Retina (tissue), 1 donor: Measurements from ENCODE around the gene RPTOR.
"Not testable (repeated sequence)": the region's sequence is repeated elsewhere in the genome, so short reads cannot be mapped to it uniquely, and the experiment has no call there.

ENCODE experiments used
- DNase-seq: peaks from one replicate; pipeline ENCODE4 v3.0.0-alpha.2; 2016

Gene RPTOR

GRCh38 chr17:80516171-80516932 is 28.3 kb upstream of the RPTOR start:
- DNase-seq, result no peak

GRCh38 chr17:80517641-80518040 is 27.0 kb upstream of the RPTOR start:
- no peak for DNase-seq

GRCh38 chr17:80518392-80518791 is 26.2 kb upstream of the RPTOR start:
- no peak for DNase-seq

- DNase-seq, result no peak
These were observed 25.4 kb upstream of the RPTOR start for GRCh38 chr17:80519091-80519781.

- no peak for DNase-seq
These were observed 23.7 kb upstream of the RPTOR start for GRCh38 chr17:80520810-80521455.

- no peak for DNase-seq
These were observed 21.4 kb upstream of the RPTOR start for GRCh38 chr17:80523054-80523744.

- no peak for DNase-seq
These were observed 20.5 kb upstream of the RPTOR start for GRCh38 chr17:80523956-80524712.

- no peak for DNase-seq
These were observed 18.3 kb upstream of the RPTOR start for GRCh38 chr17:80526116-80526910.

- no peak for DNase-seq
These were observed 17.5 kb upstream of the RPTOR start for GRCh38 chr17:80527016-80527645.

GRCh38 chr17:80528536-80528935 is 16.1 kb upstream of the RPTOR start:
- DNase-seq, result no peak

- DNase-seq, result peak; percentile 30
These were observed 15.3 kb upstream of the RPTOR start for GRCh38 chr17:80529104-80529903.

GRCh38 chr17:80529904-80530292 is 14.7 kb upstream of the RPTOR start:
- no peak for DNase-seq

GRCh38 chr17:80531400-80531799 is 13.2 kb upstream of the RPTOR start:
- DNase-seq, result no peak

GRCh38 chr17:80537386-80537785 is 7.3 kb upstream of the RPTOR start:
- DNase-seq, result not testable (repeated sequence)

GRCh38 chr17:80538484-80538883 is 6.2 kb upstream of the RPTOR start:
- DNase-seq, result no peak

- peak; percentile 34 for DNase-seq
These were observed 5.5 kb upstream of the RPTOR start for GRCh38 chr17:80539022-80539641.

GRCh38 chr17:80545499-80545826 is 825 bp downstream of the RPTOR start:
- no peak for DNase-seq

GRCh38 chr17:80546267-80546666 is 1.6 kb downstream of the RPTOR start:
- DNase-seq, result no peak

GRCh38 chr17:80552523-80552922 is 7.9 kb downstream of the RPTOR start:
- DNase-seq, result no peak

- no peak for DNase-seq
These were observed 10.6 kb downstream of the RPTOR start for GRCh38 chr17:80555266-80555665.
